IgD-negative memory B cell (primary cell): ENCODE data around the gene SLC27A3. TPM values are rescaled to one million over a fixed set of nuclear protein-coding genes. Genes with fewer than 3 reads are reported as not detected.
A peak's percentile ranks its signal among the peaks of the same experiment; 100 is the strongest.
"Not testable (repeated sequence)": the region's sequence is repeated elsewhere in the genome, so short reads cannot be mapped to it uniquely, and the experiment has no call there.

Experiments
- H3K27ac Mint-ChIP-seq, 3 donors: one replicate each; pipeline ENCODE4 v1.8.0; 2020 to 2022; ENCODE audit warnings: mild to moderate bottlenecking in 3 of 3, mixed read lengths in 3 of 3, moderate library complexity in 1 of 3
- H3K27me3 Mint-ChIP-seq: one replicate; pipeline ENCODE4 v1.8.0; 2021; ENCODE audit warnings: mixed read lengths
- H3K36me3 Mint-ChIP-seq: one replicate; pipeline ENCODE4 v1.8.0; 2020; ENCODE audit warnings: mild to moderate bottlenecking, mixed read lengths
- H3K4me1 Mint-ChIP-seq, 3 donors: one replicate each; pipeline ENCODE4 v1.8.0; 2020 to 2022; ENCODE audit warnings: mixed read lengths in 3 of 3, mild to moderate bottlenecking in 1 of 3
- H3K4me3 Mint-ChIP-seq, 4 donors: one replicate each; pipeline ENCODE4 v1.8.0; 2020 to 2022; ENCODE audit warnings: mild to moderate bottlenecking in 4 of 4, mixed read lengths in 4 of 4, moderate library complexity in 3 of 4
- H3K9me3 Mint-ChIP-seq, 3 donors: one replicate each; pipeline ENCODE4 v1.8.0; 2020 to 2021; ENCODE audit warnings: mixed read lengths in 3 of 3, mild to moderate bottlenecking in 1 of 3
- polyA plus RNA-seq: library from polyadenylated mRNA; unstranded; fragments of 300-500 nt; fragmentation: Illumina TruSeq; gene quantifications from one replicate; pipeline ENCODE4 v1.2.3, GENCODE V29; 2021

Gene SLC27A3
- polyA plus RNA-seq, 1 donor from 2014 or later = 12.9 TPM

- Mint-ChIP-seq H3K9me3 (no peaks in the 10 kb centered on the region), H3K4me3 (no peak overlapping the region), H3K36me3 (peaks cover 4% of the 10 kb centered on the region), H3K4me1 (peaks cover 0 to 19% (median 13%) of the 10 kb centered on the region in 3 donors), H3K27ac (peak overlapping the region in 1 of 3 donors; percentile 53), H3K27me3 (no peaks in the 10 kb centered on the region)
Measured at GRCh38 chr1:153771841-153772593, 3.2 kb upstream of the SLC27A3 start.

- Mint-ChIP-seq H3K27me3 (no peaks in the 10 kb centered on the region), H3K27ac (peak overlapping the region in 1 of 3 donors; percentile 31), H3K4me3 (peak overlapping the region in 2 of 4 donors; percentile 41 to 74), H3K9me3 (no peaks in the 10 kb centered on the region), H3K4me1 (peaks cover 0 to 21% (median 18%) of the 10 kb centered on the region in 3 donors), H3K36me3 (peaks cover 2% of the 10 kb centered on the region)
Measured at GRCh38 chr1:153773096-153773921, 1.9 kb upstream of the SLC27A3 start.

- Mint-ChIP-seq H3K4me3 (peak overlapping the region in 3 of 4 donors; percentile 74 to 94 (median 85)), H3K9me3 (no peaks in the 10 kb centered on the region), H3K27me3 (no peaks in the 10 kb centered on the region), H3K4me1 (peaks cover 0 to 21% (median 18%) of the 10 kb centered on the region in 3 donors), H3K27ac (peak overlapping the region in 2 of 3 donors; percentile 31 to 45), H3K36me3 (peaks cover 2% of the 10 kb centered on the region)
Measured at GRCh38 chr1:153774026-153774595, 1.1 kb upstream of the SLC27A3 start.

GRCh38 chr1:153775458-153776327, 486 bp downstream of the SLC27A3 start:
- H3K4me3 Mint-ChIP-seq = peak overlapping the region; percentile 74 to 94 (median 89)
- peaks cover 2% of the 10 kb centered on the region for H3K36me3 Mint-ChIP-seq
- peak overlapping the region in 1 of 3 donors; percentile 53 for H3K27ac Mint-ChIP-seq
- no peaks in the 10 kb centered on the region for H3K27me3 Mint-ChIP-seq
- no peaks in the 10 kb centered on the region for H3K9me3 Mint-ChIP-seq
- peaks cover 0 to 18% (median 11%) of the 10 kb centered on the region in 3 donors for H3K4me1 Mint-ChIP-seq

GRCh38 chr1:153776352-153776751, 1.1 kb downstream of the SLC27A3 start:
- Mint-ChIP-seq H3K36me3 (peaks cover 2% of the 10 kb centered on the region), H3K27ac (peak overlapping the region in 2 of 3 donors; percentile 4 to 10), H3K27me3 (no peaks in the 10 kb centered on the region), H3K4me3 (peak overlapping the region; percentile 74 to 94 (median 89)), H3K9me3 (no peaks in the 10 kb centered on the region), H3K4me1 (peaks cover 0 to 16% (median 10%) of the 10 kb centered on the region in 3 donors)

- H3K36me3 Mint-ChIP-seq = peaks cover 2% of the 10 kb centered on the region
- H3K9me3 Mint-ChIP-seq = no peaks in the 10 kb centered on the region
- H3K4me1 Mint-ChIP-seq = peaks cover 0 to 16% (median 10%) of the 10 kb centered on the region in 3 donors
- H3K27ac Mint-ChIP-seq = peak overlapping the region in 1 of 3 donors; percentile 4
- peak overlapping the region; percentile 44 to 87 (median 76) for H3K4me3 Mint-ChIP-seq
- no peaks in the 10 kb centered on the region for H3K27me3 Mint-ChIP-seq
Measured at GRCh38 chr1:153776845-153777370, 1.7 kb downstream of the SLC27A3 start.

GRCh38 chr1:153777648-153778047, 2.4 kb downstream of the SLC27A3 start:
- Mint-ChIP-seq H3K36me3 (peaks cover 2% of the 10 kb centered on the region), H3K27ac (no peak overlapping the region), H3K9me3 (no peaks in the 10 kb centered on the region), H3K4me1 (peaks cover 0 to 16% (median 10%) of the 10 kb centered on the region in 3 donors), H3K27me3 (no peaks in the 10 kb centered on the region), H3K4me3 (peak overlapping the region in 1 of 4 donors; percentile 30)

DNA sequence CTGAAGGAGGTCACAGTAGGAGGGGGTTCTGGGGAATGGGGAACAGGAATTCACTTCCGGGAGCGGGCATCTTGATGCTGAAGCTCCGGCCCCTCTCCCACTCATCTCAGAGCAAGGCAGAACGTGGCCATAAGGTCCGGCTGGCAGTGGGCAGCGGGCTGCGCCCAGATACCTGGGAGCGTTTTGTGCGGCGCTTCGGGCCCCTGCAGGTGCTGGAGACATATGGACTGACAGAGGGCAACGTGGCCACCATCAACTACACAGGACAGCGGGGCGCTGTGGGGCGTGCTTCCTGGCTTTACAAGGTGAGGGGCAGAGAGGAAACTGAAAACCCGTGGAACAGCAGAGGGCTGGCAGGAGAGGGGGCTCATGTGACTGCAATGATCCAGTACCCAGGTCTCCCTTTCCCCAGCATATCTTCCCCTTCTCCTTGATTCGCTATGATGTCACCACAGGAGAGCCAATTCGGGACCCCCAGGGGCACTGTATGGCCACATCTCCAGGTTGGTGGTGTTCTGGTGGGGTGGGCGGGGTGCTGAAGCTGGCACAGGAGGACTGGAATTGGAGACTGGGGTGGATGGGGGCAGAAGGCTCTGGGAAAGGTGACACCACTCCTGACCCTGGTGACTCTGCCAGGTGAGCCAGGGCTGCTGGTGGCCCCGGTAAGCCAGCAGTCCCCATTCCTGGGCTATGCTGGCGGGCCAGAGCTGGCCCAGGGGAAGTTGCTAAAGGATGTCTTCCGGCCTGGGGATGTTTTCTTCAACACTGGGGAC, 3.0 kb downstream of the SLC27A3 start:
- Mint-ChIP-seq H3K9me3 (no peaks in the 10 kb centered on the region), H3K36me3 (peaks cover 3% of the 10 kb centered on the region), H3K27ac (peak overlapping the region in 1 of 3 donors; percentile 90), H3K4me3 (peak overlapping the region in 2 of 4 donors; percentile 28 to 62), H3K4me1 (peaks cover 3 to 19% (median 11%) of the 10 kb centered on the region in 3 donors), H3K27me3 (no peaks in the 10 kb centered on the region)

DNA sequence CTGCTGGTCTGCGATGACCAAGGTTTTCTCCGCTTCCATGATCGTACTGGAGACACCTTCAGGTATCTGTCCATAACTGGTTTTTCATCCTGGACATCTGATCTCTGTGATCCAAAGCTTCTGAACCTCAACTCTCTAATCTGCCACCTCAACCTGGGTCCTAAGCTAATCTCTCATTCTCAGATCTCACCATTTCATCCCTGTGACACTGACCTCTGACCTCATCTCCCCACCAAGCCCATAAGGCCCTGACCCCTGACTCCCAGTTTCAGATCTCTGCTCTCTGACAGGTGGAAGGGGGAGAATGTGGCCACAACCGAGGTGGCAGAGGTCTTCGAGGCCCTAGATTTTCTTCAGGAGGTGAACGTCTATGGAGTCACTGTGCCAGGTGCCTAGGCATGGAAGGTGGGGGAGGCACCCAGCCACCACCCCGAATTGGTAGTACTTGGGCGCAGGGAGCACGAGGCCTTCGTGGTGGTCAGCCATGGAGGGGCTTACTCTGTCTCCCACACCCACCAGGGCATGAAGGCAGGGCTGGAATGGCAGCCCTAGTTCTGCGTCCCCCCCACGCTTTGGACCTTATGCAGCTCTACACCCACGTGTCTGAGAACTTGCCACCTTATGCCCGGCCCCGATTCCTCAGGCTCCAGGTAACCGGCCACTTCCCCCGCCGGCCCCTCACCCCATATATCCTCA, 3.8 kb downstream of the SLC27A3 start:
- peaks cover 9 to 20% (median 15%) of the 10 kb centered on the region in 3 donors for H3K4me1 Mint-ChIP-seq
- H3K4me3 Mint-ChIP-seq = peak overlapping the region in 2 of 4 donors; percentile 62 to 67

GRCh38 chr1:153779781-153780541, 4.8 kb downstream of the SLC27A3 start:
- peaks cover 3% of the 10 kb centered on the region for H3K36me3 Mint-ChIP-seq
- H3K9me3 Mint-ChIP-seq = no peaks in the 10 kb centered on the region
- no peaks in the 10 kb centered on the region for H3K27me3 Mint-ChIP-seq
- H3K4me1 Mint-ChIP-seq = peaks cover 9 to 15% (median 13%) of the 10 kb centered on the region in 3 donors
- H3K27ac Mint-ChIP-seq = peak overlapping the region in 2 of 3 donors; percentile 34 to 76
- peak overlapping the region in 1 of 4 donors; percentile 48 for H3K4me3 Mint-ChIP-seq

More for the DNA sequence above, 3.8 kb downstream of the SLC27A3 start:
- Mint-ChIP-seq H3K27me3 (no peaks in the 10 kb centered on the region), H3K36me3 (peaks cover 3% of the 10 kb centered on the region), H3K9me3 (no peaks in the 10 kb centered on the region), H3K27ac (peak overlapping the region in 1 of 3 donors; percentile 90)

GRCh38 chr1:153780551-153780950, 5.3 kb downstream of the SLC27A3 start:
- Mint-ChIP-seq H3K4me1 (peaks cover 15 to 20% (median 18%) of the 10 kb centered on the region in 3 donors), H3K27me3 (no peaks in the 10 kb centered on the region), H3K9me3 (no peaks in the 10 kb centered on the region), H3K4me3 (peak overlapping the region in 2 of 4 donors; percentile 5 to 65), H3K27ac (peak overlapping the region in 1 of 3 donors; percentile 76), H3K36me3 (peaks cover 3% of the 10 kb centered on the region)

GRCh38 chr1:153782648-153783047, 7.4 kb downstream of the SLC27A3 start:
- H3K9me3 Mint-ChIP-seq, H3K27me3 Mint-ChIP-seq, H3K36me3 Mint-ChIP-seq: not testable (repeated sequence)
- peaks cover 10 to 17% (median 14%) of the 10 kb centered on the region in 3 donors for H3K4me1 Mint-ChIP-seq
- H3K27ac Mint-ChIP-seq = peak overlapping the region in 2 of 3 donors; percentile 91 to 98
- H3K4me3 Mint-ChIP-seq = peak overlapping the region; percentile 90 to 99 (median 92)
